Neural cell (in vitro differentiated cells): ENCODE measurements around the gene HAPLN2. TPM values are rescaled to one million over a fixed set of nuclear protein-coding genes. Genes with fewer than 3 reads are reported as not detected.

Experiments used
- H2AFZ ChIP-seq: fragments of 200-600, 300-800 bp; sonication (generic), shearing (Covaris generic); 2 replicates; pipeline ENCODE4 v1.6.0; 2014; ENCODE audit warnings: low read depth, mild to moderate bottlenecking, antibody characterized with exemption, low read length, moderate library complexity
- H3F3A ChIP-seq: fragments of 200-600 bp; shearing (Covaris generic); 2 replicates; pipeline ENCODE4 v1.6.1; 2016; ENCODE audit warnings: mild to moderate bottlenecking, moderate library complexity, mixed read lengths, antibody characterized with exemption, low read length; ENCODE audit not compliant: insufficient read depth, poor library complexity, severe bottlenecking
- H3K27ac ChIP-seq: fragments of 200-600, 300-800 bp; sonication (generic), shearing (Covaris generic); 2 replicates; pipeline ENCODE4 v1.5.1; 2014; ENCODE audit warnings: mild to moderate bottlenecking, low read length, moderate library complexity
- H3K27me3 ChIP-seq: fragments of 300-800, 200-600 bp; sonication (generic), shearing (Covaris generic); 2 replicates; pipeline ENCODE4 v1.6.0; 2014; ENCODE audit warnings: mild to moderate bottlenecking, low read depth, low read length, moderate library complexity; ENCODE audit not compliant: insufficient read depth
- H3K36me3 ChIP-seq: fragments of 300-800, 200-600 bp; sonication (generic), shearing (Covaris generic); 2 replicates; pipeline ENCODE4 v1.5.1; 2014; ENCODE audit warnings: mild to moderate bottlenecking, antibody characterized with exemption, low read length, moderate library complexity; ENCODE audit not compliant: insufficient read depth
- H3K4me2 ChIP-seq: fragments of 300-800, 200-600 bp; sonication (generic), shearing (Covaris generic); 2 replicates; pipeline ENCODE4 v1.6.0; 2014; ENCODE audit warnings: mild to moderate bottlenecking, low read length
- H3K4me3 ChIP-seq: fragments of 300-800, 200-600 bp; sonication (generic), shearing (Covaris generic); 2 replicates; pipeline ENCODE4 v1.5.1; 2014; ENCODE audit warnings: mild to moderate bottlenecking, low read length, moderate library complexity
- H3K79me2 ChIP-seq: fragments of 200-600 bp; shearing (Covaris generic); replicated peaks from 2 replicates; pipeline ENCODE4 v1.6.0; 2014; ENCODE audit warnings: mild to moderate bottlenecking, low read length, moderate library complexity; ENCODE audit not compliant: insufficient read depth
- H3K9ac ChIP-seq: fragments of 300-800, 200-600 bp; sonication (generic), shearing (Covaris generic); 2 replicates; pipeline ENCODE4 v1.6.1; 2016; ENCODE audit warnings: mild to moderate bottlenecking, low read length, mixed read lengths
- H3K9me2 ChIP-seq: fragments of 200-600 bp; shearing (Covaris generic); 2 replicates; pipeline ENCODE4 v1.6.1; 2016; ENCODE audit warnings: mild to moderate bottlenecking, low read length, mixed read lengths; ENCODE audit not compliant: insufficient read depth
- H3K9me3 ChIP-seq: fragments of 200-600, 300-800 bp; sonication (generic), shearing (Covaris generic); 2 replicates; pipeline ENCODE4 v1.6.1; 2016; ENCODE audit warnings: mild to moderate bottlenecking, mixed run types, low read length, moderate library complexity, mixed read lengths
- H4K20me1 ChIP-seq: fragments of 200-600 bp; shearing (Covaris generic); 2 replicates; pipeline ENCODE4 v1.6.1; 2016; ENCODE audit warnings: mild to moderate bottlenecking, mixed run types; ENCODE audit not compliant: insufficient read depth
- CTCF ChIP-seq: fragments of 450-650 bp; IDR thresholded peaks from 2 replicates; pipeline ENCODE4 v1.5.1; 2014; ENCODE audit warnings: antibody characterized with exemption, mild to moderate bottlenecking, moderate library complexity; ENCODE audit not compliant: poor library complexity, severe bottlenecking
- EP300 ChIP-seq: fragments of 450-650 bp; conservative IDR thresholded peaks from 2 replicates; pipeline ENCODE4 v1.6.1; 2014; ENCODE audit warnings: antibody characterized with exemption, mild to moderate bottlenecking, moderate library complexity; ENCODE audit not compliant: poor library complexity, severe bottlenecking
- EZH2 ChIP-seq: fragments of 200-600, 300-800 bp; shearing (Covaris generic), sonication (generic); IDR thresholded peaks from 2 replicates; pipeline ENCODE4 v1.6.1; 2014; ENCODE audit warnings: antibody characterized with exemption, low read length, borderline replicate concordance, mild to moderate bottlenecking; ENCODE audit not compliant: insufficient read depth, poor library complexity, severe bottlenecking
- MXI1 ChIP-seq: fragments of 450-650 bp; conservative IDR thresholded peaks from 2 replicates; pipeline ENCODE4 v1.6.1; 2014; ENCODE audit warnings: antibody characterized with exemption, mild to moderate bottlenecking; ENCODE audit not compliant: poor library complexity, severe bottlenecking
- POLR2AphosphoS5 ChIP-seq: IDR thresholded peaks from 2 replicates; pipeline ENCODE4 v1.6.1; 2012
- RAD21 ChIP-seq: fragments of 450-650 bp; conservative IDR thresholded peaks from 2 replicates; pipeline ENCODE4 v1.6.1; 2014; ENCODE audit warnings: antibody characterized with exemption, mild to moderate bottlenecking, moderate library complexity
- SMC3 ChIP-seq: fragments of 450-650 bp; conservative IDR thresholded peaks from 2 replicates; pipeline ENCODE4 v1.6.1; 2014; ENCODE audit warnings: antibody characterized with exemption, mild to moderate bottlenecking, moderate library complexity; ENCODE audit not compliant: poor library complexity
- TAF1 ChIP-seq: IDR thresholded peaks from 2 replicates; pipeline ENCODE4 v1.6.1; 2012; ENCODE audit warnings: low read depth
- polyA plus RNA-seq: library from polyadenylated mRNA; depleted of rRNA; stranded (reverse); fragments of >200 nt; gene quantifications from 2 replicates; pipeline ENCODE4 v1.2.3, GENCODE V29; 2014
- TF ChIP-seq, protein P1 (sequence below): IDR thresholded peaks from 2 replicates; pipeline ENCODE4 v1.6.1; 2012; ENCODE audit warnings: borderline replicate concordance

The HAPLN2 gene
- polyA plus RNA-seq, 1 donor from 2014 or later = 22.9 TPM

DNA sequence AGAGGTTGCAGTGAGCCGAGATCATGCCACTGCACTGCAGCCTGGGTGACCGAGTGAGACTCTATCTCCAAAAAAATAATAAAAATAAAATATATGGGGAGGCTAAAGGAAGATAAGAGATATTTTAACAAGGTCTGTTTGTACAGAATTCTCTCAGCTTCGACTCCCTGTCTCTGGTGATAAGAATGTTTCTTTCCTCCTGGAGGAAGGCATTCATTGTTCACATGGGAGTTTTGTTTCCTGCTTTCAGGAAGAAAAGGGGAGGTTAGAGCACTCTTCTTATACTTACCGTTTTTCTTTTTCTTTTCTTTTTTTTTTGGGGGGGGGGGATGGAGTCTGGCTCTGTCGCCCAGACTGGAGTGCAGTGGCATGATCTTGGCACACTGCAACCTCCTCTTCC is 29.7 kb upstream of the HAPLN2 start:
- Histone ChIP-seq H3K9ac (no peak overlapping the region), H4K20me1 (no peaks in the 10 kb centered on the region), H3K27me3 (no peaks in the 10 kb centered on the region), H3K27ac (no peak overlapping the region), H3K9me2 (no peaks in the 10 kb centered on the region), H3K4me3 (no peak overlapping the region), H3K9me3 (no peaks in the 10 kb centered on the region), H3F3A (no peaks in the 10 kb centered on the region), H3K4me2 (no peak overlapping the region), H3K36me3 (no peaks in the 10 kb centered on the region), H3K79me2 (no peaks in the 10 kb centered on the region), H2AFZ (no peak overlapping the region)
- TF ChIP-seq MXI1 (no peak), CTCF (no peak), SMC3 (no peak), EZH2 (no peak), EP300 (no peak), TAF1 (no peak), POLR2AphosphoS5 (no peak), RAD21 (no peak)
- TF ChIP-seq, protein P1, sequence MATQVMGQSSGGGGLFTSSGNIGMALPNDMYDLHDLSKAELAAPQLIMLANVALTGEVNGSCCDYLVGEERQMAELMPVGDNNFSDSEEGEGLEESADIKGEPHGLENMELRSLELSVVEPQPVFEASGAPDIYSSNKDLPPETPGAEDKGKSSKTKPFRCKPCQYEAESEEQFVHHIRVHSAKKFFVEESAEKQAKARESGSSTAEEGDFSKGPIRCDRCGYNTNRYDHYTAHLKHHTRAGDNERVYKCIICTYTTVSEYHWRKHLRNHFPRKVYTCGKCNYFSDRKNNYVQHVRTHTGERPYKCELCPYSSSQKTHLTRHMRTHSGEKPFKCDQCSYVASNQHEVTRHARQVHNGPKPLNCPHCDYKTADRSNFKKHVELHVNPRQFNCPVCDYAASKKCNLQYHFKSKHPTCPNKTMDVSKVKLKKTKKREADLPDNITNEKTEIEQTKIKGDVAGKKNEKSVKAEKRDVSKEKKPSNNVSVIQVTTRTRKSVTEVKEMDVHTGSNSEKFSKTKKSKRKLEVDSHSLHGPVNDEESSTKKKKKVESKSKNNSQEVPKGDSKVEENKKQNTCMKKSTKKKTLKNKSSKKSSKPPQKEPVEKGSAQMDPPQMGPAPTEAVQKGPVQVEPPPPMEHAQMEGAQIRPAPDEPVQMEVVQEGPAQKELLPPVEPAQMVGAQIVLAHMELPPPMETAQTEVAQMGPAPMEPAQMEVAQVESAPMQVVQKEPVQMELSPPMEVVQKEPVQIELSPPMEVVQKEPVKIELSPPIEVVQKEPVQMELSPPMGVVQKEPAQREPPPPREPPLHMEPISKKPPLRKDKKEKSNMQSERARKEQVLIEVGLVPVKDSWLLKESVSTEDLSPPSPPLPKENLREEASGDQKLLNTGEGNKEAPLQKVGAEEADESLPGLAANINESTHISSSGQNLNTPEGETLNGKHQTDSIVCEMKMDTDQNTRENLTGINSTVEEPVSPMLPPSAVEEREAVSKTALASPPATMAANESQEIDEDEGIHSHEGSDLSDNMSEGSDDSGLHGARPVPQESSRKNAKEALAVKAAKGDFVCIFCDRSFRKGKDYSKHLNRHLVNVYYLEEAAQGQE = no peak

- peak overlapping the region; percentile 80 for H3K9ac ChIP-seq
- no peaks in the 10 kb centered on the region for H3K9me3 ChIP-seq
- no peaks in the 10 kb centered on the region for H3K9me2 ChIP-seq
- H3K36me3 ChIP-seq = no peaks in the 10 kb centered on the region
- no peaks in the 10 kb centered on the region for H3F3A ChIP-seq
- peak overlapping the region; percentile 80 for H3K4me2 ChIP-seq
- no peaks in the 10 kb centered on the region for H3K79me2 ChIP-seq
- no peaks in the 10 kb centered on the region for H3K27me3 ChIP-seq
- TF ChIP-seq, protein P1 = no peak
- TF ChIP-seq RAD21 (no peak), EP300 (no peak), CTCF (no peak), SMC3 (no peak), EZH2 (no peak), MXI1 (no peak), TAF1 (no peak), POLR2AphosphoS5 (no peak)
- H3K27ac ChIP-seq = peak overlapping the region; percentile 45
- no peaks in the 10 kb centered on the region for H4K20me1 ChIP-seq
- H2AFZ ChIP-seq = peak overlapping the region; percentile 85
- peak overlapping the region; percentile 86 for H3K4me3 ChIP-seq
These were observed 28.7 kb upstream of the HAPLN2 start for GRCh38 chr1:156590326-156591180.
